Measurements from ENCODE around the gene S100PBP.

DNA sequence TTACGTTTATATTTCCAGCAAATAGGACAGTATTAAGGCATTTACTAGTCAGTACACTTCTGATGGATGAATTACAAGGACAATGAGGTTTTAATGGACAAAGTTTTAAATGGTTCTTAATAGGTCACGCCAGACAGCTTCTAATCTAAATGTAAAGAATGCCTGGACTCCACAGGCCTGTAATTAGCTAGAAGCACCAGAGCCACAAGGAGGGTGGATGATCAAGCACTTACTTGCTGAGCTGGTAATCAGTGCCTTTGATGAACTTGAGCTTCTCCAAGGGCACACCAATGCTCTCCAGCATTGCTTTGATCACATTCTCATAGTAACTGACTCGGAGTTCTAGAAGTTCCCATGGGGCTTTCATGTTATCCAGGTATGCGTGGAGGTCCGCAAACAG is 7.1 kb upstream of the S100PBP start:
- TF ChIP-seq, protein P1, sequence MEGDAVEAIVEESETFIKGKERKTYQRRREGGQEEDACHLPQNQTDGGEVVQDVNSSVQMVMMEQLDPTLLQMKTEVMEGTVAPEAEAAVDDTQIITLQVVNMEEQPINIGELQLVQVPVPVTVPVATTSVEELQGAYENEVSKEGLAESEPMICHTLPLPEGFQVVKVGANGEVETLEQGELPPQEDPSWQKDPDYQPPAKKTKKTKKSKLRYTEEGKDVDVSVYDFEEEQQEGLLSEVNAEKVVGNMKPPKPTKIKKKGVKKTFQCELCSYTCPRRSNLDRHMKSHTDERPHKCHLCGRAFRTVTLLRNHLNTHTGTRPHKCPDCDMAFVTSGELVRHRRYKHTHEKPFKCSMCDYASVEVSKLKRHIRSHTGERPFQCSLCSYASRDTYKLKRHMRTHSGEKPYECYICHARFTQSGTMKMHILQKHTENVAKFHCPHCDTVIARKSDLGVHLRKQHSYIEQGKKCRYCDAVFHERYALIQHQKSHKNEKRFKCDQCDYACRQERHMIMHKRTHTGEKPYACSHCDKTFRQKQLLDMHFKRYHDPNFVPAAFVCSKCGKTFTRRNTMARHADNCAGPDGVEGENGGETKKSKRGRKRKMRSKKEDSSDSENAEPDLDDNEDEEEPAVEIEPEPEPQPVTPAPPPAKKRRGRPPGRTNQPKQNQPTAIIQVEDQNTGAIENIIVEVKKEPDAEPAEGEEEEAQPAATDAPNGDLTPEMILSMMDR (IDR thresholded peaks at IDR 0.05; ENCODE audit: low read depth, low read length), result no peak
- no peak for TF ChIP-seq EZH2phosphoT487 (IDR thresholded peaks at IDR 0.05; ENCODE audit: low read depth)

Measured in OCI-LY3 (cell line).